Ectodermal cell (in vitro differentiated cells): ENCODE data around the gene INTS15. TPM values are rescaled to one million over a fixed set of nuclear protein-coding genes. Genes with fewer than 3 reads are reported as not detected.

Experiments
- H3K27ac ChIP-seq: 2 replicates; pipeline ENCODE4 v1.7.0; 2013; ENCODE audit warnings: mild to moderate bottlenecking, low read depth, low read length; ENCODE audit not compliant: insufficient read depth, poor library complexity, severe bottlenecking
- H3K27me3 ChIP-seq: 2 replicates; pipeline ENCODE4 v1.7.0; 2013; ENCODE audit warnings: mild to moderate bottlenecking, low read length; ENCODE audit not compliant: insufficient read depth, control insufficient read depth, poor library complexity, severe bottlenecking
- H3K36me3 ChIP-seq: one replicate; pipeline ENCODE4 v1.7.0; 2013; ENCODE audit warnings: low read length; ENCODE audit not compliant: control insufficient read depth, insufficient read depth
- H3K4me1 ChIP-seq: one replicate; pipeline ENCODE4 v1.7.0; 2013; ENCODE audit warnings: low read length; ENCODE audit not compliant: control insufficient read depth, insufficient read depth
- H3K4me3 ChIP-seq: 2 replicates; pipeline ENCODE4 v1.7.0; 2013; ENCODE audit warnings: low read depth, low read length, control low read depth; ENCODE audit not compliant: insufficient read depth
- H3K9me3 ChIP-seq: 2 replicates; pipeline ENCODE4 v1.7.0; 2013; ENCODE audit warnings: mild to moderate bottlenecking, low read length, moderate library complexity; ENCODE audit not compliant: control insufficient read depth
- WGBS, 2 experiments: methylation state at CpG; one replicate each; pipeline ENCODE4 v1.1.7; 2013; ENCODE audit warnings: missing lambda C conversion rate in 2 of 2; 5-methylcytosine and 5-hydroxymethylcytosine counted together
- polyA plus RNA-seq, 4 experiments: library from polyadenylated mRNA; stranded (reverse); fragments of 50-300 nt; gene quantifications; one replicate each; pipeline ENCODE4 v1.2.3, GENCODE V29; 2013

INTS15 gene
- polyA plus RNA-seq (2013, experiment 1 of 4) = 31.1 TPM
- polyA plus RNA-seq (2013, experiment 2 of 4) = 37.1 TPM
- 32.7 TPM for polyA plus RNA-seq (2013, experiment 3 of 4)
- polyA plus RNA-seq (2013, experiment 4 of 4) = 31.8 TPM

- peaks cover 30% of the 10 kb centered on the region for H3K36me3 ChIP-seq
- WGBS, 2 experiments = 0% methylated on average over 107 of the region's 107 CpGs
- no peaks in the 10 kb centered on the region for H3K9me3 ChIP-seq
- no peaks in the 10 kb centered on the region for H3K4me1 ChIP-seq
- peak within 1 kb of the TSS; percentile 83 for H3K4me3 ChIP-seq
- no peaks in the 10 kb centered on the region for H3K27me3 ChIP-seq
- peak within 1 kb of the TSS; percentile 56 for H3K27ac ChIP-seq
These were observed at the start of gene INTS15 for GRCh38 chr7:6589829-6590644. Gene INTS15, plus strand, starts transcription at chr7:6590021. Its CDS starts 263 bp downstream, at chr7:6590284.

GRCh38 chr7:6542368-6542767 lies 47.5 kb upstream of the INTS15 start:
- peaks cover 5% of the 10 kb centered on the region for H3K27me3 ChIP-seq
- WGBS, 2 experiments = 83 to 94% methylated on average over 1 of the region's 1 CpG
- no peak overlapping the region for H3K4me3 ChIP-seq
- H3K36me3 ChIP-seq = no peaks in the 10 kb centered on the region
- H3K9me3 ChIP-seq = no peaks in the 10 kb centered on the region
- H3K27ac ChIP-seq = no peak overlapping the region
- H3K4me1 ChIP-seq = no peaks in the 10 kb centered on the region

GRCh38 chr7:6545398-6546126 lies 44.3 kb upstream of the INTS15 start:
- Histone ChIP-seq H3K4me1 (no peaks in the 10 kb centered on the region), H3K36me3 (no peaks in the 10 kb centered on the region), H3K27ac (no peak overlapping the region), H3K9me3 (no peaks in the 10 kb centered on the region), H3K27me3 (no peaks in the 10 kb centered on the region), H3K4me3 (no peak overlapping the region)
- 94% methylated on average over 22 of the region's 22 CpGs for WGBS, 2 experiments

- no peaks in the 10 kb centered on the region for H3K4me1 ChIP-seq
- H3K27me3 ChIP-seq = no peaks in the 10 kb centered on the region
- 88 to 90% methylated on average over 12 of the region's 12 CpGs for WGBS, 2 experiments
- H3K27ac ChIP-seq = no peak overlapping the region
- H3K4me3 ChIP-seq = no peak overlapping the region
- no peaks in the 10 kb centered on the region for H3K36me3 ChIP-seq
- H3K9me3 ChIP-seq = no peaks in the 10 kb centered on the region
These were observed 43.1 kb upstream of the INTS15 start for GRCh38 chr7:6546498-6547251.

- no peaks in the 10 kb centered on the region for H3K9me3 ChIP-seq
- WGBS, 2 experiments = 92 to 96% methylated on average over 1 of the region's 1 CpG
- H3K4me1 ChIP-seq = no peaks in the 10 kb centered on the region
- H3K27ac ChIP-seq = no peak overlapping the region
- H3K4me3 ChIP-seq = no peak overlapping the region
- no peaks in the 10 kb centered on the region for H3K36me3 ChIP-seq
- no peaks in the 10 kb centered on the region for H3K27me3 ChIP-seq
These were observed 42.4 kb upstream of the INTS15 start for GRCh38 chr7:6547400-6547799.

GRCh38 chr7:6551016-6551511 lies 38.8 kb upstream of the INTS15 start, which contains the start of gene GRID2IP:
Gene GRID2IP, minus strand, starts transcription at chr7:6551461. Its CDS starts 25 bp downstream, at chr7:6551436.
- Histone ChIP-seq H3K36me3 (no peaks in the 10 kb centered on the region), H3K27me3 (no peaks in the 10 kb centered on the region), H3K27ac (no peak within 1 kb of the TSS), H3K4me3 (no peak within 1 kb of the TSS), H3K9me3 (no peaks in the 10 kb centered on the region), H3K4me1 (no peaks in the 10 kb centered on the region)
- 93 to 94% methylated on average over 46 of the region's 46 CpGs for WGBS, 2 experiments

- no peaks in the 10 kb centered on the region for H3K27me3 ChIP-seq
- H3K4me3 ChIP-seq = no peak overlapping the region
- H3K27ac ChIP-seq = no peak overlapping the region
- 79 to 82% methylated on average over 7 of the region's 7 CpGs for WGBS, 2 experiments
- H3K36me3 ChIP-seq = no peaks in the 10 kb centered on the region
- no peaks in the 10 kb centered on the region for H3K4me1 ChIP-seq
- no peaks in the 10 kb centered on the region for H3K9me3 ChIP-seq
These were observed 36.3 kb upstream of the INTS15 start for GRCh38 chr7:6553448-6554044.

- Histone ChIP-seq H3K9me3 (no peaks in the 10 kb centered on the region), H3K36me3 (no peaks in the 10 kb centered on the region), H3K27ac (no peak overlapping the region), H3K27me3 (no peaks in the 10 kb centered on the region), H3K4me3 (no peak overlapping the region), H3K4me1 (no peaks in the 10 kb centered on the region)
- WGBS, 2 experiments = 94 to 95% methylated on average over 7 of the region's 7 CpGs
These were observed 35.0 kb upstream of the INTS15 start for GRCh38 chr7:6554848-6555247.

- H3K9me3 ChIP-seq = no peaks in the 10 kb centered on the region
- H3K27me3 ChIP-seq = no peaks in the 10 kb centered on the region
- no peak overlapping the region for H3K27ac ChIP-seq
- H3K4me3 ChIP-seq = no peak overlapping the region
- WGBS, 2 experiments = 85% methylated on average over 6 of the region's 6 CpGs
- H3K4me1 ChIP-seq = no peaks in the 10 kb centered on the region
- H3K36me3 ChIP-seq = no peaks in the 10 kb centered on the region
These were observed 33.6 kb upstream of the INTS15 start for GRCh38 chr7:6556196-6556595.
